ENCODE results near the gene GRB10. TPM values are rescaled to one million over a fixed set of nuclear protein-coding genes. Genes with fewer than 3 reads are reported as not detected.

The GRB10 gene
- total and polyA plus RNA-seq, 2 of the 8 experiments (the other 6 are each of a cell fraction or from before 2014, with no cell fraction given): 35.7 to 97.0 TPM

- TF ChIP-seq RBBP5 (IDR thresholded peaks at IDR 0.05; ENCODE audit: borderline replicate concordance, low read depth, low read length): no peak
- no peak for TF ChIP-seq NANOG (IDR thresholded peaks at IDR 0.05; ENCODE audit: insufficient read depth, low read depth, low read length, poor library complexity, severe bottlenecking)
- TF ChIP-seq SP4 (IDR thresholded peaks at IDR 0.05; ENCODE audit: low read length): no peak
- no peak for TF ChIP-seq SP2 (IDR thresholded peaks at IDR 0.05; ENCODE audit: low read length)
- no peak for TF ChIP-seq RAD21 (IDR thresholded peaks at IDR 0.05 in 1 of 2, conservative IDR thresholded peaks at IDR 0.05 in 1 of 2; ENCODE audit: low read depth in 2 of 2, low read length in 2 of 2)
Measured at GRCh38 chr7:50657912-50658311, 124.8 kb downstream of the GRB10 start (continued).

All from H1 (cell line).